Breast epithelium (tissue), 4 donors: ENCODE results near the gene VGF. TPM values are rescaled to one million over a fixed set of nuclear protein-coding genes. Genes with fewer than 3 reads are reported as not detected.
A peak's percentile ranks its signal among the peaks of the same experiment; 100 is the strongest.

Experiments used
- DNase-seq, 2 donors: peaks; one replicate each; pipeline ENCODE4 v3.0.0-alpha.2; 2019; ENCODE audit warnings: low spot score in 2 of 2
- H3K27ac ChIP-seq, 2 donors: fragments of 200-600 bp; sonication (generic) in 1 of 2; one replicate each; pipeline ENCODE4 v1.5.1; 2016 to 2019; ENCODE audit warnings: mild to moderate bottlenecking in 1 of 2
- H3K27me3 ChIP-seq, 2 donors: fragments of 200-600 bp; sonication (generic) in 1 of 2; one replicate each; pipeline versions ENCODE4 v1.5.1 to v1.6.0; 2017 to 2019; ENCODE audit warnings: control low read depth in 1 of 2, mild to moderate bottlenecking in 1 of 2
- H3K36me3 ChIP-seq: fragments of 200-600 bp; one replicate; pipeline ENCODE4 v1.5.1; 2019
- H3K4me1 ChIP-seq, 2 donors: fragments of 200-600 bp; sonication (generic); one replicate each; pipeline ENCODE4 v1.5.1; 2016 to 2019; ENCODE audit warnings: control low read depth in 1 of 2
- H3K4me3 ChIP-seq, 3 donors: fragments of 200-600 bp; sonication (generic); 1 replicate in 2 of 3; 2 replicates in 1 of 3; pipeline ENCODE4 v1.5.1; 2016 to 2019; ENCODE audit warnings: mild to moderate bottlenecking in 3 of 3, moderate library complexity in 2 of 3
- H3K9me3 ChIP-seq, 2 donors: fragments of 200-600 bp; sonication (generic) in 1 of 2; one replicate each; pipeline ENCODE4 v1.5.1; 2016 to 2019; ENCODE audit warnings: control low read depth in 1 of 2
- CTCF ChIP-seq, 3 donors: fragments of 450-650 bp; IDR thresholded peaks; one replicate each; pipeline ENCODE4 v1.5.1; 2016 to 2017; ENCODE audit warnings: antibody characterized with exemption in 3 of 3, mild to moderate bottlenecking in 3 of 3, moderate library complexity in 3 of 3
- POLR2A ChIP-seq: fragments of 450-650 bp; IDR thresholded peaks from one replicate; pipeline ENCODE4 v1.6.1; 2016; ENCODE audit warnings: antibody characterized with exemption, mild to moderate bottlenecking, moderate library complexity
- POLR2AphosphoS5 ChIP-seq, 3 donors: sonication (generic); formaldehyde crosslinking; IDR thresholded peaks; one replicate each; pipeline ENCODE4 v1.6.1; 2017; ENCODE audit warnings: antibody characterized with exemption in 3 of 3
- intact Hi-C: fragments of 100-400 bp; cut with DNase I; formaldehyde crosslinking; loops from one replicate; pipeline ENCODE4 v1.15.1; 2023; ENCODE audit warnings: low total_unique reads
- total RNA-seq, 3 donors: library from RNA; depleted of rRNA; stranded (reverse); fragments of >200 nt; gene quantifications; one replicate each; pipeline ENCODE4 v1.1.0, GENCODE V29; 2016

Gene VGF
- total RNA-seq, 3 donors from 2014 or later = 0.16 TPM; not detected in 2

GRCh38 chr7:101156277-101156676, 9.1 kb downstream of the VGF start:
- Histone ChIP-seq H3K27ac (no peak overlapping the region), H3K4me1 (peaks cover 5 to 6% of the 10 kb centered on the region in 2 donors), H3K9me3 (no peaks in the 10 kb centered on the region), H3K4me3 (no peak overlapping the region), H3K27me3 (no peaks in the 10 kb centered on the region), H3K36me3 (no peaks in the 10 kb centered on the region)
- TF ChIP-seq POLR2A (no peak), POLR2AphosphoS5 (IDR thresholded peaks at IDR 0.05) (no peak), CTCF (IDR thresholded peaks at IDR 0.05) (no peak)
- DNase-seq = no peak
- intact Hi-C loops = no loop called here

GRCh38 chr7:101155303-101155702, 10.1 kb downstream of the VGF start:
- Histone ChIP-seq H3K4me1 (peaks cover 5 to 6% of the 10 kb centered on the region in 2 donors), H3K9me3 (no peaks in the 10 kb centered on the region), H3K36me3 (no peaks in the 10 kb centered on the region), H3K27me3 (no peaks in the 10 kb centered on the region), H3K27ac (no peak overlapping the region), H3K4me3 (peak overlapping the region; percentile 80 to 89 (median 85))
- intact Hi-C loops = no loop called here
- DNase-seq = no peak
- TF ChIP-seq POLR2AphosphoS5 (IDR thresholded peaks at IDR 0.05) = no peak
- TF ChIP-seq CTCF (IDR thresholded peaks at IDR 0.05) = no peak
- no peak for TF ChIP-seq POLR2A

- H3K9me3 ChIP-seq = no peaks in the 10 kb centered on the region
- no peaks in the 10 kb centered on the region for H3K27me3 ChIP-seq
- intact Hi-C loops = no loop called here
- no peak for DNase-seq
- H3K27ac ChIP-seq = no peak overlapping the region
- TF ChIP-seq CTCF (IDR thresholded peaks at IDR 0.05) = no peak
- no peak for TF ChIP-seq POLR2A
- no peak for TF ChIP-seq POLR2AphosphoS5 (IDR thresholded peaks at IDR 0.05)
- H3K4me1 ChIP-seq = peaks cover 5 to 6% of the 10 kb centered on the region in 2 donors
- peak overlapping the region; percentile 80 to 89 (median 85) for H3K4me3 ChIP-seq
- no peaks in the 10 kb centered on the region for H3K36me3 ChIP-seq
Observed at GRCh38 chr7:101154693-101155102, 10.7 kb downstream of the VGF start.

GRCh38 chr7:101153969-101154692, 11.2 kb downstream of the VGF start, which contains the start of gene AP1S1:
Gene AP1S1 (plus strand): TSS chr7:101154476. CDS start chr7:101154515, 39 bp downstream.
- TF ChIP-seq POLR2A (no peak), POLR2AphosphoS5 (IDR thresholded peaks at IDR 0.05) (peak; percentile 27 to 42 (median 30)), CTCF (IDR thresholded peaks at IDR 0.05) (no peak)
- H3K27ac ChIP-seq = no peak within 1 kb of the TSS
- peaks cover 5 to 6% of the 10 kb centered on the region in 2 donors for H3K4me1 ChIP-seq
- no peaks in the 10 kb centered on the region for H3K27me3 ChIP-seq
- peak; percentile 85 to 90 for DNase-seq
- H3K4me3 ChIP-seq = peak within 1 kb of the TSS; percentile 80 to 89 (median 85)
- no peaks in the 10 kb centered on the region for H3K9me3 ChIP-seq
- H3K36me3 ChIP-seq = no peaks in the 10 kb centered on the region
- intact Hi-C loops = no loop called here

- Histone ChIP-seq H3K9me3 (no peaks in the 10 kb centered on the region), H3K4me3 (no peak overlapping the region), H3K4me1 (peaks cover 5 to 6% of the 10 kb centered on the region in 2 donors), H3K36me3 (no peaks in the 10 kb centered on the region), H3K27ac (no peak overlapping the region), H3K27me3 (no peaks in the 10 kb centered on the region)
- DNase-seq = no peak
- intact Hi-C loops = no loop called here
- TF ChIP-seq POLR2A = no peak
- no peak for TF ChIP-seq POLR2AphosphoS5 (IDR thresholded peaks at IDR 0.05)
- TF ChIP-seq CTCF (IDR thresholded peaks at IDR 0.05) = no peak
Observed at GRCh38 chr7:101151908-101152651, 13.3 kb downstream of the VGF start.
